ENCODE measurements around the gene TSHZ2.
A peak's percentile ranks its signal among the peaks of the same experiment; 100 is the strongest.
"Not testable (repeated sequence)": the region's sequence is repeated elsewhere in the genome, so short reads cannot be mapped to it uniquely, and the experiment has no call there.

Gene TSHZ2

GRCh38 chr20:53399083-53399482 is 426.9 kb downstream of the TSHZ2 start:
- no peak for DNase-seq

GRCh38 chr20:53399592-53400335 is 427.6 kb downstream of the TSHZ2 start:
- DNase-seq, result no peak

- DNase-seq, result peak in 1 of 4 experiments; percentile 19
These were observed 430.3 kb downstream of the TSHZ2 start for GRCh38 chr20:53402233-53403005.

GRCh38 chr20:53403029-53403428 is 430.9 kb downstream of the TSHZ2 start:
- DNase-seq, result no peak

GRCh38 chr20:53405139-53405538 is 433.0 kb downstream of the TSHZ2 start:
- DNase-seq, result no peak

- no peak for DNase-seq
These were observed 434.4 kb downstream of the TSHZ2 start for GRCh38 chr20:53406580-53406979.

- no peak for DNase-seq
These were observed 436.7 kb downstream of the TSHZ2 start for GRCh38 chr20:53408691-53409446.

GRCh38 chr20:53409447-53409717 is 437.2 kb downstream of the TSHZ2 start:
- no peak for DNase-seq

- no peak for DNase-seq
These were observed 439.0 kb downstream of the TSHZ2 start for GRCh38 chr20:53411129-53411528.

GRCh38 chr20:53411891-53412290 is 439.7 kb downstream of the TSHZ2 start:
- no peak for DNase-seq

GRCh38 chr20:53412577-53413185 is 440.5 kb downstream of the TSHZ2 start:
- DNase-seq, result no peak

GRCh38 chr20:53413186-53413631 is 441.1 kb downstream of the TSHZ2 start:
- peak in 1 of 4 experiments; percentile 30 for DNase-seq

- not testable (repeated sequence) for DNase-seq
These were observed 441.7 kb downstream of the TSHZ2 start for GRCh38 chr20:53413845-53414244.

GRCh38 chr20:53419693-53420460 is 447.7 kb downstream of the TSHZ2 start:
- DNase-seq, result no peak

- no peak for DNase-seq
These were observed 449.2 kb downstream of the TSHZ2 start for GRCh38 chr20:53421343-53421742.

GRCh38 chr20:53422039-53422438 is 449.9 kb downstream of the TSHZ2 start:
- DNase-seq, result no peak

- DNase-seq, result no peak
These were observed 451.5 kb downstream of the TSHZ2 start for GRCh38 chr20:53423587-53424146.

- no peak for DNase-seq
These were observed 453.3 kb downstream of the TSHZ2 start for GRCh38 chr20:53425481-53425880.

- no peak for DNase-seq
These were observed 453.8 kb downstream of the TSHZ2 start for GRCh38 chr20:53425941-53426340.

GRCh38 chr20:53426766-53427312 is 454.7 kb downstream of the TSHZ2 start:
- no peak for DNase-seq

GRCh38 chr20:53427951-53428350 is 455.8 kb downstream of the TSHZ2 start:
- DNase-seq, result no peak

- DNase-seq, result no peak
These were observed 456.4 kb downstream of the TSHZ2 start for GRCh38 chr20:53428588-53428987.
